Stimulated activated CD4-positive, alpha-beta T cell treated with anti-CD3 and anti-CD28 coated beads, Interleukin-2, amount 100 ng/mL, for 48 hours (primary cell): ENCODE data around the gene PLAAT5.
A peak's percentile ranks its signal among the peaks of the same experiment; 100 is the strongest.
"Not testable (repeated sequence)": the region's sequence is repeated elsewhere in the genome, so short reads cannot be mapped to it uniquely, and the experiment has no call there.

ENCODE experiments used
- DNase-seq, 2 donors: peaks; one replicate each; pipeline ENCODE4 v3.0.0-alpha.2; 2020

The PLAAT5 gene, protein sequence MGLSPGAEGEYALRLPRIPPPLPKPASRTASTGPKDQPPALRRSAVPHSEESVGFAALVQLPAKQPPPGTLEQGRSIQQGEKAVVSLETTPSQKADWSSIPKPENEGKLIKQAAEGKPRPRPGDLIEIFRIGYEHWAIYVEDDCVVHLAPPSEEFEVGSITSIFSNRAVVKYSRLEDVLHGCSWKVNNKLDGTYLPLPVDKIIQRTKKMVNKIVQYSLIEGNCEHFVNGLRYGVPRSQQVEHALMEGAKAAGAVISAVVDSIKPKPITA

DNA sequence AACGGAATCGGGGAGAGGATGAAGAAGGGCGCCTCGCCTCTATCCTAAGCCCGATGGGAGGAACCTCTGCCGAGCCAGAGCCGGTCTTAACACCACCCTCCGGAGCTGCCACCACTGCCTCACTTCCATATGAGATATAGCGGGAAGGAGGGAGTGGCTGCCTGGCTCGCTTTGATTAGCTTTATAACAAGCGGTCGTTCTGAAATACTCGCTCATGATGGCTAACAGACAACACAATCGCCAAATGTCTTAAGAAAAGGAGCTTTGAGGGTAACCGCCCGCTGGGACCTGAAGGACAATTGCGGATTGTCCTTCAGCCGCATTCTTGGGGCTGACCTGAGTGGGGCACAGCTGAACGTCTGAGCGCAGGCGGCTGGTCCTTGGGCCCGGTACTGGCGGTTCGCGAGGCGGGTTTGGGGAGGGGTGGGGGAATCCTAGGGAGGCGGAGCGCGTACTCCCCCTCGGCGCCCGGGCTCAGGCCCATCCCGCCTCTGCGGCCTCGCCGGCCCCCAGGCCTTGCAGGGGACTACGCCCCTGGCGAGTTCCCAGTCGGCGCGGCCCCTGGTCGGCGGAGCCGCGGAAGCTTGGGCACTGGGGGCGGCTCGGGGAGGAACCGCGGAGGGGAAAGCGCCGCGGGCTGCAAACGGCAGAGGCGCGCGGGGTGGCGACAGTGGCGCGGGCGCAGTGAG is at the start of gene PLAAT5:
Gene PLAAT5 (minus strand): TSS at position 617 of the 689 bp plus-strand sequence. CDS start 133 bp downstream, at position 484.
- no peak for DNase-seq

DNA sequence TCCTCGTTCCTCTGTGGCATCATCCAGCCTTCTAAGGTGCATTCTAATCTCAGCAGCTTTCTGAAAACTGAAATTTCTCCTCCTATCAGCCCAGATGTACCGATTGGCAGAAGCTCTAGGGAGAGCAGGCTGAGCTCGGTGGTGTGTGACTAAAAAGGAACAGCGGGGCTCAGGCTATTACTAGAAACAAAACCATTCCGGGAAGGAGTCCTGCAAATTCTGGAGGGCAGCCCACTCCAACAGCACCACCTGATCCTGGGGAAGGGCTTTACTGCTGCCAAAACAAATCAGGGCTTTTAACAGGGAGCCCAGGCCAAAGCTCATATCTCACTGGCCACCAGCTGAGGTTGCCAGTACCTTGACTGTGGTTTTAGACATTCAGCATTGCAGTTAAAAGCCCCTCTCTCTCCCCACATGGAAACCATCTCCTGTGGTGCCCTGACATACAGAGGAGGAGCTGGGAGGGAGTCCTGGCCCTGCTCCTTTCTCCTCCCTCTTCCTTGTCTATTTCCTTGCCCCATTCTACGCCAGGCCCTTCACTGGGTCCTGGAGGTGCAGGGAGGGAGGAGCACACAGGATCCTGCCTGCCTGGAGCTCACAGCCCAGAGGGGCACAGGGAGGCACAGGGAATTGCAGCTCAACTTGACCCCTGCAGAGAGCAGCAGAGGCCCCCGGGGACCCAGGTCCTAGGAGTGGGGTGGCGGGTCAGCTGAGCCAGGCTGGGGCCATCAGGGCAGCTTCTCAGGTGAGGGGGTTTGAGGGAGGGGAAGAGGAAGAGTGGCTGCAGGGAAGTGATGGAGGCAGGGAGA is 46.5 kb upstream of the PLAAT5 start:
- no peak for DNase-seq

DNA sequence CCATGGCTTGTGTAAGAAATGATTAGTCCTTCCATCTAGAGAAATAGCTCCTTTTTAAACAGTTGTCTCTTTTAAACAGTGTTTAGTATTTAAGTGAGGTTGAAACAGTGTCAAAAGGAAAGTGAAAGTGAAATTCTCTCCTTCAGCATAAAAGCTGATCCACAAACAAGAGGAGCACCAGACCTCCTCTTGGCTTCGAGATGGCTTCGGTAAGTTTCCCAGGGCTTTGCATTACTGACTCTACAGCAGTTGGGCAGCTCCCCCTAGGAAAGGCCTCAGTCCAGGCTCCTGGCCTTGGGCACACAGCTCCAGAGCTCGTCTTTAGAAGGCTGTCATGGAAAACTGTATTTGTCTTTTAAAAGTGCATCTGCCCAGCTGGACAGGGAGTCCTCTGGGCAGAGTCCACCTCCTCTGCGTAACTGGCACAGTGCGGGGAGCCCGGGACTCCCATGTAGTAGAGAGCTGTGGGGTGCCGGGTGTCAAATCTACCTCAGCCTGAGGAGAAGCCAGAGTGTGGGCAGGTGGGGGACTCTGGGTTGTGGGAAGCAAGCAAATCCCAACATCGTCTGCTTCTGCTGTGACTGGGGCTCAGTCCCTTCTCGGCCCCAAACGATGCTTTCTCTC is 45.8 kb upstream of the PLAAT5 start, which contains the start of gene PLAAT4:
Gene PLAAT4 (plus strand): TSS at position 140 of the 624 bp plus-strand sequence. CDS start 61 bp downstream, at position 201.
- DNase-seq = peak in 1 of 2 donors; percentile 25

DNA sequence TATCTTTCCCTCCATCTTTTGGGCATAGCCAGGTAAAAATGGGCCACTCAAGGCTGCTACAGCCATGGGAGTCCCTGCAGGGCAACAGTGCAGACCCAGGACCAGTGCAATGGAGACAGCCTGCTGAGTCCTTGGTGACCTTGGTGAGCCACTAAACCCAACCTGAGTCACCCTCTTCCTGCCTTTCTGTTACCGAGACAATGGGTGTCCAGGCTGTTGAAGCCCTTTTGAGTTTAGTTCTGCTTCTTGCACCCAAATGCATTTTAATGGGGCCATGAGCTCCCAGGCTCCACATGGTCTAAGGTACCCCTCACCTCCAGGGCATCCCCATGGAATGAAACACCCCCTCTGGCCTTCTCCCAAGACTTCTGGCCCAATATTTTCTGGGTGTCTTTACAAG is 44.8 kb upstream of the PLAAT5 start:
- DNase-seq = no peak

DNA sequence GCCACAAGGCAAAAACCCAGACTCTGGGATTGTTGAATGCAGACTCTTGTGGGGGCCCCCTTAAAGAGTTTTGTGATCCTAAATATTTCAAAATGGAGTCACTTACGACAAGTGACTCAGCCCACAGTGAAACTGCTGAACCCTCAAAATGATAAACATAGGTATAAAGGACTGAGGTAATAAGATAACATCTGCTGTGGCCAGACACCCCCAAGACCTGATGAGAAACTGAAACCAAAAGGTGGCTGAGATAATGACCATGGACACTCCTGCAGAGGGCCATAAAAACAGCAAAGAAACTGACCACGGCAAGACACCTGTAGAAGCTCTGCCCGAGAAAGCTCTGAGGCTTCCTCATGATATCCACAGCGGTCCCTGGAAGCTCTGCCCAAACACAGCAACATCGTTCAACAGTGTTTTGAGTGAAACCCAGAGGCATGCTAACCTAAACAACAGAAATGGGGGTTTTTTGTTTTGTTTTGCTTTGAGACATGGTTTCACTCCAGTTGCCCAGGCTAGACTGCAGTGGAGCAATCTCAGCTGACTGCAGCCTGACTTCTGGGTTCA is 44.0 kb upstream of the PLAAT5 start:
- no peak for DNase-seq

DNA sequence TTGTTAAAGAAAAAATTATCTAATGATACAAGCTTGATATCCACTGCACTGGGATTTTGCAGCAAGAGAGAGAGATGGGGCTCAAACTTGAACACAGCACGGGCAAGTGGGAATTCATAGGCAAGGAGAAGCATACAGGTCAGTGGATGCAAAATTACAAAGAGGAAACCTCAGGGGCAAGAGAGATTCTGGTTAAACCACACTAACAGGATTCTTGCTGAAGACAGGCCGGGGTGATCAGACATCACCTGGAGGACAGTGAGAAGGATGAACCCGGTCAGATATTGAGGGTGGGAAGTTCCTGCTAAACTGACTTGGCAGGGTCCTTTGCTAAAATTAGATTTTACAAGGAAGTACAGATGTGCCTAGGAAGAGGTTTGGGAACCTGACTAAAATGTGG is 43.1 kb upstream of the PLAAT5 start:
- DNase-seq = no peak

DNA sequence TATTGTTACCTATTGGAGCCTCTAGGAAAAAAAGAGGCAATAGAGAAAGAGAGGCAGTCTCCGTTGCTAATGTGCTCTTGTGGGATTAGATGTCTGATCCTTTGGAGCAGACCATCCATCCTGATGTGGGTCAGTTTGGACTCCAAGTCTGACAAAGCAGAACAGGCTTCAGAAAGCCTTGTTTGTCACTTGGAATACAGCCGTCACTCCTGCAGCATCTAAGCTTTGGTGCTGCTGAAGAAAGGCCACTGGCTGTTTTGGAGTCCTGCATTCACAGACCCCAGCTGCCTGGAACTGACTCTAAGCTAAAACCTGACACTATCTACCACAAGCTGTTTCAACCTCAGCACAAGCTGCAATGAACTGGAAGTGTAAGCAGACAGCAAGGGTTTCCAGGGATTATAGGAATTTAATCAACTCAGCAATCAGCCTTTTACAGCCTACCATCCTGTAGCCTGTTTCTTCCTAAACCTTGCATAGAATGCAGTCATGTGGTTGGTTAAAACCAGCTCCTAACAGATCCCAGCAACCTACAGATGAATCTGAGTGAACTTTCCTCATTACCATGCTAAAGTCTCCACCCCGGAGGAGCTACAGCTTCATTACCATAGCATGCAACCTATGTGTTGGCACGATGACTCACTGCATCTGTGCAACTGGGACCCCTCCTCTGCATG is 42.0 kb upstream of the PLAAT5 start:
- DNase-seq = no peak

DNA sequence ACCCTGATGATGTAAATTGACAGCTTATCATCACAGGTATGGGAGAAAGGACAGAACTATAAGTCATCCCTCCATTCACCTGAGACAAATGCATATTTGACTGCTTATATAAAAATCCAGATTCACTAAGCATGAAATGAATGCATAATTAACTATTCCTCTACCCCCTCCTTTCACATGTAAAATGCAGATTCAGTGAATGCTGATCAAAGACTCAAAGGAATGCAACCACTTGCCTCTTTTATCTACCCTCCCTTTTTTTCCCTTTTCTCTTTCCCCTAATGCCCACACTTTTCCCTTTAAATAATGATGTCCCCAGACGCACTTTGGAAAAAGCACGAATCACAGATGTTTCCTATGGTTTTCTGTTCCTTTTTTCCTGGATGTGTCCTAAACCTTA is 41.1 kb upstream of the PLAAT5 start:
- no peak for DNase-seq

DNA sequence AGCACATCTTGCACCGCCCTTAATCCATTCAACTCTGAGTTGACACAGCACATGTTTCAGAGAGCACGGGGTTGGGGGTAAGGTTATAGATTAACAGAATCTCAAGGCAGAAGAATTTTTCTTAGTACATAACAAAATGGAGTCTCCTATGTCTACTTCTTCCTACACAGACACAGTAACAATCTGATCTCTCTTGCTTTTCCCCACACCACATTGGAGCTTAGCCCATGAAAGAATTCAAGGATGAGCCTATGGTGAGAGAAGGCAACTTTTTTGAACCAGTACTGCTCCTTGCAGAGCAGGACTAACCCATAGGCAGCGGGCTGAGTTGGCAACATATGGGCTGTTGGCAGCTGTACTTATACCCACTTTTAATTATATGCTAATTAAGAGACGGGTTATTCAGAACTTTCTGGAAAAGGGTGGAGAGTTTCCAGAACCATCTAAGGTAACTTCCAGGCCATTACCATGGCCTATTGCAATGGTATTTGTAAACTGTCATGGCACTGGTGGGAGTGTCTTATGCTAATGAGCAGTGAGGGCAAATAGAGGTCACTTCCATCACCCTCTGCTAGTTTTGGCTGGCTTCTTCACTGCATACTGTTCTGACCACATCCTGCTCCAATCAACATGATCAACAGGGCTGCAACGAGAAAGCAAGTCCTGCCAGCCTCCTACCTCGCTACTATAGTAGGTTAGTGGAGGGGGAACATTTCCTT is 40.3 kb upstream of the PLAAT5 start:
- peak in 1 of 2 donors; percentile 19 for DNase-seq

DNA sequence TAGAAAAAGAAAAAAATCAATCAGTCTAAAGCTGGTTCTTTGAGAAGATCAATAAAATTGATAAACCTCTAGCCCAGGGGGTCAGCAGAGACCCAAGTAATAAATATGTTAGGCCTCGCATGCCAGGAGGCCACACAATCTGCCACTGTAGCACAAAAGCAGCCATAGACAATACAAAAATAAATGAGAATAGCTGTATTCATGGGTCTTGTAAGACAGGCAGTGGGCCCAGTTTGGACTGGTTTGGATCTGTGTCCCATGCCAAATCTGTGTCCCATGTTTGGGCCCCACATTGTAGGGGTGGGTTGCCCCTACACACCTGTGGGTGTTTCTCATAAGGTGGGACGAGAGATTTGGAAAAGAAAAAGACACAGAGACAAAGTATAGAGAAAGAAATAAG is 39.1 kb upstream of the PLAAT5 start:
- DNase-seq = no peak

DNA sequence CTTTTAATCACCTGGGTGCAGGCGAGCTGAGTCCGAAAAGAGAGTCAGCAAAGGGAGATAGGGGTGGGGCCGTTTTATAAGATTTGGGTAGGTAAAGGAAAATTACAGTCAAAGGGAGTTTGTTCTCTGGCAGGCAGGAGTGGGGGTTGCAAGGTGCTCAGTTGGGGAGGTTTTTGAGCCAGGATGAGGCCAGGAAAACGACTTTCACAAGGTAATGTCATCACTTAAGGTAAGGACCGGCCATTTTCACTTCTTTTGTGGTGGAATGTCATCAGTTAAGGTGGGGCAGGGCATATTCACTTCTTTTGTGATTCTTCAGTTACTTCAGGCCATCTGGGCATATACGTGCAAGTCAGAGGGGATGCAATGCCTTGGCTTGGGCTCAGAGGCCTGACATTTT is 38.4 kb upstream of the PLAAT5 start:
- DNase-seq = not testable (repeated sequence)

DNA sequence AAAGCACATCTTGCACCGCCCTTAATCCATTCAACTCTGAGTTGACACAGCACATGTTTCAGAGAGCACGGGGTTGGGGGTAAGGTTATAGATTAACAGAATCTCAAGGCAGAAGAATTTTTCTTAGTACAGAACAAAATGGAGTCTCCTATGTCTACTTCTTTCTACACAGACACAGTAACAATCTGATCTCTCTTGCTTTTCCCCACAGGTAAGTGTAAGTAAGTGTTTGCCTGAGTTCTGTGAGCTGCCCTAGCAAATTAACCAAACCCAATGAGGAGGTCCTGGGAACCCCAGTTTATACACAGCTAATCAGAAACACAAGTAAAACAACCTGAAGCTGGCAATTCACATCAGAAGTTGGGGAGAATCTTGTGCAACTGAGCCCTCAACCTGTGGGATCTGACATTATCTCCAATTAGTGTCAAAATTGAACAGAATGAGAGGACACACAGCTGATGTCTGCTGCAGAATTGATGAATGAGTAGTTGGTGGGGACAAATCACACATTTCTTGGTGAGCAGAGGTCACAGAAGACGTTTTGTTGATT is 37.8 kb upstream of the PLAAT5 start:
- not testable (repeated sequence) for DNase-seq

DNA sequence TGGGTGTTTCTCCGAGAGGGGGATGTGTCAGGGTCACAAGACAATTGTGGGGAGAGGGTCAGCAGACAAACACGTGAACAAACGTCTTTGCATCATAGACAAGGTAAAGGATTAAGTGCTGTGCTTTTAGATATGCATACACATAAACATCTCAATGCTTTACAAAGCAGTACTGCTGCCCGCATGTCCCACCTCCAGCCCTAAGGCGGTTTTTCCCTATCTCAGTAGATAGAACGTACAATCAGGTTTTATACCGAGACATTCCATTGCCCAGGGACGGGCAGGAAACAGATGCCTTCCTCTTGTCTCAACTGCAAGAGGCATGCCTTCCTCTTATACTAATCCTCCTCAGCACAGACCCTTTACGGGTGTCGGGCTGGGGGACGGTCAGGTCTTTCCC is 37.2 kb upstream of the PLAAT5 start:
- DNase-seq = not testable (repeated sequence)

DNA sequence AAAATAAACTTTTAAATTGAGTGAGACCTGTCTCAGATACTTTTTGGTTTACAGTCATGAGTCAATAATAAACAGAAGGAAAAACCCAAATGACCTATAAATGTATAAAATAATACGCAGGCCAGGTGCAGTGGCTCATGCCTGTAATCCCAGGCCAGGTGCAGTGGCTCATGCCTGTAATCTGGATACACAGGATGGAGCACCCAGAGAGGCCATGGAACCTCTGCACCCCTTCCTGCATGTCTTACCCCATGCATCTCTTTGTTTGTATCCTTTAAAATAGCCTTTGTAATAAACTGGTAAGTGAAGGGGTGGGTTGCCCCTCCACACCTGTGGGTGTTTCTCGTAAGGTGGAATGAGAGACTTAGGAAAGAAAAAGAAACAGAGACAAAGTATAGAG is 36.7 kb upstream of the PLAAT5 start:
- no peak for DNase-seq

DNA sequence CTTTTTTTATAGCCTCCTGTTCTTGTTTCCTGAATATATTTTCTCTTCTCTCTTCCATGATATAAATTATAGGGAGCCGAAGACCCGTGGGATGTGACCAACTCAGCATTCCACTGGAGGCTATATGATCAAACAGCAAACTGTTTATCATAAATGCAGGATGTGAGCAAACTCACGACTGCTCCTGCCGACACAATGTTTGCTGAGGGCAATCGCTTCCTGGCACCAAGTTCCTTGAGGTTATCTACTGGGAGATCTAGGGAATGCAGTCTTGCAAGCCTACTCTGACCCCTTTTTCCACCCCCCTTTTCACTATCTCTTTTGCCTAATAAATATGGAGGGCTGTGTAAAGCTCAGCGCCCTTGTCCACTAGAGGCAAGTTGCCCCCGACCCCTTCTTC is 32.2 kb upstream of the PLAAT5 start:
- DNase-seq = no peak

DNA sequence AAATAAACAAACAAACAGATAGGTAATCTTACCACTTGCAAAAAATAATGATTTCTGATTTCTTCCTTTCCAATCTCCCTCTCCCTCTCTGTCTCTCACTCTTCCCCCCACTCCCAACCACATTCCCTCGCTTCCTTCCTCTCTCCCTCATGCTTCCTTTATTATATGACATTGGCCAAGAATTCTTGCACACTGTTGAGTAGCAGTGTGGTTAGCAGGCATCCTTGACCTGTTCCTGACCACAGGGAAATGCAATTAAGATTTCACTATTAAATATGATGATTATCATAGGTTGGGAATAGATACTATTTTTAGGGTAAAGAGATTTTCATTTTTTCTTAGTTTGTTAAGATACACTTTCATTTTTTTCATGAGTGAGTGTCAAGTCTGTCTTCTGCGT is 30.9 kb upstream of the PLAAT5 start:
- no peak for DNase-seq

DNA sequence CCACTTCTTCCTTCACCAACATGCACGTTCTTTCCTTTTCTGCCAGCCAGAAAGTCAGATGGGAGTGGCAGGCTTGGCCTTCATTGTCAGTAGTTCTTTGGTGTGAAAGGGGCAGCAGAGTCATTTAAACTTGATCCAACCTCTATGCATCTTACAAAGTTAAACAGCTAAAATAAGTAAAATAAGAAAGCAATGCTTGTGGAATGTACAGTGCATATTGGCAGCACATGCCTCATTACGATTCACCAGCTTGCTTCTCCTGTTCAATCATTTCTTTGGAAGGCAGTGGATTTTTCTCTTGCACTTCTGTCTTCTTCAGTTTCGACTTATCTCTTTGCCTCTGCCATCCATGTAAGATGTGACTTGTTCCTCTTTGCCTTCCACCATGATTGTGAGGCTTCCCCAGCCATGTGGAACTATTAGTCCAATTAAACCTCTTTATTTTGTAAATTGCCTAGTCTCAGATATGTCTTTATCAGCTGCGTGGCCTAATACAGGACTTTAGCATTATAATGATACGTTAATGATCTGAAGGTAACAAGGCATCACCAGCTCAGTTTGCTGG is 29.7 kb upstream of the PLAAT5 start:
- no peak for DNase-seq

DNA sequence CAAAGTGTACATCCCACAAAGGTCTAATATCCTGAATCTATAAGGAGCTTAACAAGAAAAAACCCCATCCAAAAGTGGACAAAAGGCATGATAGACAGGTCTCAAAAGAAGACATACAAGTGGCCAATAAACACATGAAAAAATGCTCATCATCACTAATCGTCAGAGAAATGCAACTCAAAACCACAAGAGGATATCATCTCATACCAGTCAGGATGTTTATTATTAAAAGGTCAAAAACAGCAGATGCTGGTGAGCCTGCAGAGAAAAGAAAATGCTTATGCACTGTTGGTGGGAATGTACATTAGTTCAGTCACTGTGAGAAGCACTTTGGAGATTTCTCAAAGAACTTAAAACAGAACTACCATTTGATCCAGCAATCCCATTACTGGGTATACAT is 27.6 kb upstream of the PLAAT5 start:
- no peak for DNase-seq

DNA sequence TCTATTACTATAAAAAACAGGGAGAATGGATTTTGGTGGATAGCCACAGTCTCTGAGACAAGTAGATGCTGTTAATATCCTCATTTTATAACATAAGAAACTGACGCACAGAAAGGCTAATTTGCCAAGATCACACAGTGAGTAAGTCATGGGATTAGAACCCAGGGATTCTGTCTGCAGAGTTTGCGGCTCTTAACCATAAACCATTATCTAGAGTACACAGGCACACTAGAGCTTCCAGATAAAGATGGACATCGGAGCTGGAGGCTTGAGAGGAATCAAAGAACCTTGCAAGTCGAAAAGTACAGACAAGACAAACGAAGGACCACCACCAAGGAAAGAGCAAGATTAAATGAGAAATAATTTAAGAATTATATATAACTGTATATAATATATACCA is 26.2 kb upstream of the PLAAT5 start:
- DNase-seq = no peak

DNA sequence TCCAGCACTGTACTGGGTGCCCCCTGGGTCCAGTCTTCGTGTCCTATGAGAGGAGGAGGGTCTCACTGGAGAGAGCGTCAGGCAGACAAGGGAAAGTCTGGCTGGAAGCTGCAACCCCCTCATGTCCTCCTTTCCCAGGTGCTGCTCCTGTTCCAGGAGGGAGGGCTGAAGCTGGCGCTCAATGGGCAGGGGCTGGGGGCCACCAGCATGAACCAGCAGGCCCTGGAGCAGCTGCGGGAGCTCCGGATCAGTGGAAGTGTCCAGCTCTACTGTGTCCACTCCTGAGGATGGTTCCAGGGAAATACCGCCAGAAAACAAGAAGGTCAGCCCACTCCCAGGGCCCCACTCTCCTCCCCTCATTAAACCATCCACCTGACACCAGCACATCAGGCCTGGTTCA is 25.1 kb upstream of the PLAAT5 start:
- no peak for DNase-seq

DNA sequence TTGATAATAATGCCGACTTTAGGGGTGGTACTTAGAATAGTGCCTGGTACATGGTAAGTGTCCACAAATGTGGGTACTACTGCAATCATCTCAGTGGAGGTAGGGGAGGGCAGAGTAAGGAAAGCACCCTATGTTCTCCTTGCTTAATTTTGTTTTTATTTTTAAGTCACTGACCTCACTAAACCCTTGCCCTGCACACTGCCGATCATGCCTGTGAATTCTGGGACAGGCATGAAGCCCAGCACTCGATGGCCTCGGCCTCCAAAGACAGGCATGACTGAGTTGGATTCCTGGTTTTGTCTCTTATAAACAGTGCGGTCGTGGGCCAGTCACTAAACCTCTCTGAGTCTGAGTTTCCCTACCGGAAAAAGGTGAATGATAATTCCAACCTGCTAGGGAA is 21.8 kb upstream of the PLAAT5 start:
- DNase-seq = no peak
